ENCODE measurements around the gene TP73.

Gene TP73

GRCh38 chr1:3674100-3675094, 22.1 kb downstream of the TP73 start:
- no peak for DNase-seq

GRCh38 chr1:3675436-3675835, 23.1 kb downstream of the TP73 start:
- DNase-seq, result no peak

GRCh38 chr1:3676581-3677470, 24.5 kb downstream of the TP73 start:
- DNase-seq, result no peak

GRCh38 chr1:3677484-3677883, 25.2 kb downstream of the TP73 start:
- DNase-seq, result no peak

- no peak for DNase-seq
Observed at GRCh38 chr1:3678361-3679097, 26.2 kb downstream of the TP73 start.

GRCh38 chr1:3679098-3679555, 26.8 kb downstream of the TP73 start:
- no peak for DNase-seq

GRCh38 chr1:3679799-3680453, 27.6 kb downstream of the TP73 start:
- DNase-seq, result no peak

GRCh38 chr1:3680488-3681230, 28.3 kb downstream of the TP73 start:
- DNase-seq, result no peak

- DNase-seq, result no peak
Observed at GRCh38 chr1:3681231-3681897, 29.0 kb downstream of the TP73 start.

- DNase-seq, result no peak
Observed at GRCh38 chr1:3681898-3682806, 29.8 kb downstream of the TP73 start.

- no peak for DNase-seq
Observed at GRCh38 chr1:3683197-3683596, 30.9 kb downstream of the TP73 start.

GRCh38 chr1:3683992-3684391, 31.7 kb downstream of the TP73 start:
- DNase-seq, result no peak

- no peak for DNase-seq
Observed at GRCh38 chr1:3685222-3685621, 32.9 kb downstream of the TP73 start.

- DNase-seq, result no peak
Observed at GRCh38 chr1:3685906-3686305, 33.6 kb downstream of the TP73 start.

GRCh38 chr1:3687504-3687903, 35.2 kb downstream of the TP73 start:
- DNase-seq, result no peak

- no peak for DNase-seq
Observed at GRCh38 chr1:3688356-3689137, 36.2 kb downstream of the TP73 start.

- DNase-seq, result no peak
Observed at GRCh38 chr1:3689138-3689750, 36.9 kb downstream of the TP73 start.

GRCh38 chr1:3690282-3691065, 38.2 kb downstream of the TP73 start:
- DNase-seq, result no peak
